GM13977 (cell line): ENCODE data around the gene CRIM1.

Experiments used
- DNase-seq: peaks from one replicate; pipeline ENCODE4 v3.0.0; 2012; ENCODE audit warnings: low spot score
- CTCF ChIP-seq: IDR thresholded peaks from 2 replicates; pipeline ENCODE4 v1.5.1; 2012; ENCODE audit warnings: mild to moderate bottlenecking, control low read depth; ENCODE audit not compliant: insufficient read depth; ENCODE audit errors: extremely low read depth, missing control alignments
- in situ Hi-C: fragments of 300-500 bp; cut with MboI; formaldehyde crosslinking; loops from one replicate; pipeline ENCODE4 v1.12.0; 2022; ENCODE audit warnings: low sequenced_read_pairs, low pct_unique_long_range_greater_than_20kb, mixed read lengths, inconsistent platforms; ENCODE audit not compliant: unreplicated experiment

The CRIM1 gene

GRCh38 chr2:36338124-36338826, 17.3 kb upstream of the CRIM1 start:
- in situ Hi-C loops: loop anchor here (25.0 kb wide), 1 partner anchor 376 kb away; no protein-coding TSS in a partner anchor
- no peak for TF ChIP-seq CTCF
- DNase-seq: no peak

GRCh38 chr2:36338827-36339145, 16.8 kb upstream of the CRIM1 start:
- in situ Hi-C loops: loop anchor here (25.0 kb wide), 1 partner anchor 376 kb away; no protein-coding TSS in a partner anchor
- no peak for TF ChIP-seq CTCF
- DNase-seq: no peak

GRCh38 chr2:36339607-36340218, 15.9 kb upstream of the CRIM1 start:
- no peak for TF ChIP-seq CTCF
- no peak for DNase-seq
- in situ Hi-C loops: loop anchor here (25.0 kb wide), 1 partner anchor 377 kb away; no protein-coding TSS in a partner anchor

GRCh38 chr2:36343606-36344005, 12.0 kb upstream of the CRIM1 start:
- in situ Hi-C loops: loop anchor here (25.0 kb wide), 1 partner anchor 381 kb away; no protein-coding TSS in a partner anchor
- no peak for DNase-seq
- TF ChIP-seq CTCF: no peak

- in situ Hi-C loops: loop anchor here (25.0 kb wide), 1 partner anchor 386 kb away; no protein-coding TSS in a partner anchor
- no peak for TF ChIP-seq CTCF
- no peak for DNase-seq
These were observed 6.9 kb upstream of the CRIM1 start for GRCh38 chr2:36348721-36349120.

- in situ Hi-C loops: loop anchor here (25.0 kb wide), 1 partner anchor 311 kb away; no protein-coding TSS in a partner anchor
- no peak for TF ChIP-seq CTCF
- no peak for DNase-seq
These were observed 4.3 kb upstream of the CRIM1 start for GRCh38 chr2:36351291-36351690.
